Left ventricle myocardium inferior (tissue), 1 donor: ENCODE data around the gene PILRA. TPM values are rescaled to one million over a fixed set of nuclear protein-coding genes. Genes with fewer than 3 reads are reported as not detected.
"Not testable (repeated sequence)": the region's sequence is repeated elsewhere in the genome, so short reads cannot be mapped to it uniquely, and the experiment has no call there.

ENCODE experiments used
- DNase-seq: peaks from one replicate; pipeline ENCODE4 v3.0.0-alpha.2; 2020
- H3K27ac ChIP-seq: fragments of 200-600 bp; replicated peaks from 2 replicates; pipeline ENCODE4 v1.8.0; 2021
- H3K27me3 ChIP-seq: fragments of 200-600 bp; 2 replicates; pipeline ENCODE4 v1.8.0; 2021; ENCODE audit warnings: low read depth
- H3K36me3 ChIP-seq: fragments of 200-600 bp; 2 replicates; pipeline ENCODE4 v1.8.0; 2021
- H3K4me1 ChIP-seq: fragments of 200-600 bp; 2 replicates; pipeline ENCODE4 v1.8.0; 2021
- H3K4me3 ChIP-seq: fragments of 200-600 bp; 2 replicates; pipeline ENCODE4 v1.8.0; 2021; ENCODE audit warnings: mild to moderate bottlenecking, moderate library complexity
- H3K9me3 ChIP-seq: fragments of 200-600 bp; replicated peaks from 2 replicates; pipeline ENCODE4 v1.8.0; 2021
- intact Hi-C: fragments of 100-400 bp; cut with micrococcal nuclease; formaldehyde crosslinking; loops from one replicate; pipeline ENCODE4 v1.11.0; 2022
- total RNA-seq: library from RNA; stranded (reverse); fragmentation: NEBNext Ultra II Directional; extraction: Animal tissue kit (Norgen Biotek cat#: 25700); gene quantifications from one replicate; pipeline ENCODE4 v1.2.1, GENCODE V29; 2021
- TF ChIP-seq, protein P1 (sequence below): fragments of 200-600 bp; IDR thresholded peaks from 2 replicates; pipeline ENCODE4 v1.8.0; 2021; ENCODE audit warnings: antibody characterized with exemption, mild to moderate bottlenecking, borderline replicate concordance
- donor health status: DM: no; HTN: yes; CAD: no; lungs with severe emphysema.

Gene PILRA
- total RNA-seq, 1 donor from 2014 or later, result 2.0 TPM

DNA sequence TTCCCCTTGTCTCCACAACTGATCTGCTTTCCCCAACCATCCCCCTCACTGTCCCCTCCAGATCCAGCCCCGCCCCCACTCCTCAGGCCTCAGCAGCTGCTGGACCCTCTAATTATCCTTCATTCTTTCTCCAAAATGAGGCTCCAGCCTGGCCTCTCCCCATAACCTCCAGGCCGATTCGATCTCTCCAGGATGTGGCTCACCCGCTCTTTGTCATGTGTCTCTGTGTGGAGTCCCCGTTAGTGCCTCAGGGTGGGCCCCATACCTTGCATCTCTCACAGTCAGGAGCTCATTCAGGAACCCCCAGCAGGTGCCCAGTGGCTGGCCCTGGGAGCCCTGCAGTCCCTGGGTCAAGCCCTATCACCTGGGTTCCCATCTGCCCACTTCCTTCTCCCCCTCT is 1.3 kb downstream of the PILRA start:
- no peaks in the 10 kb centered on the region for H3K36me3 ChIP-seq
- DNase-seq, result no peak
- no peaks in the 10 kb centered on the region for H3K9me3 ChIP-seq
- TF ChIP-seq, protein P1, sequence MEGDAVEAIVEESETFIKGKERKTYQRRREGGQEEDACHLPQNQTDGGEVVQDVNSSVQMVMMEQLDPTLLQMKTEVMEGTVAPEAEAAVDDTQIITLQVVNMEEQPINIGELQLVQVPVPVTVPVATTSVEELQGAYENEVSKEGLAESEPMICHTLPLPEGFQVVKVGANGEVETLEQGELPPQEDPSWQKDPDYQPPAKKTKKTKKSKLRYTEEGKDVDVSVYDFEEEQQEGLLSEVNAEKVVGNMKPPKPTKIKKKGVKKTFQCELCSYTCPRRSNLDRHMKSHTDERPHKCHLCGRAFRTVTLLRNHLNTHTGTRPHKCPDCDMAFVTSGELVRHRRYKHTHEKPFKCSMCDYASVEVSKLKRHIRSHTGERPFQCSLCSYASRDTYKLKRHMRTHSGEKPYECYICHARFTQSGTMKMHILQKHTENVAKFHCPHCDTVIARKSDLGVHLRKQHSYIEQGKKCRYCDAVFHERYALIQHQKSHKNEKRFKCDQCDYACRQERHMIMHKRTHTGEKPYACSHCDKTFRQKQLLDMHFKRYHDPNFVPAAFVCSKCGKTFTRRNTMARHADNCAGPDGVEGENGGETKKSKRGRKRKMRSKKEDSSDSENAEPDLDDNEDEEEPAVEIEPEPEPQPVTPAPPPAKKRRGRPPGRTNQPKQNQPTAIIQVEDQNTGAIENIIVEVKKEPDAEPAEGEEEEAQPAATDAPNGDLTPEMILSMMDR, result no peak
- H3K4me1 ChIP-seq, result peaks cover 8% of the 10 kb centered on the region
- no peaks in the 10 kb centered on the region for H3K27me3 ChIP-seq
- H3K4me3 ChIP-seq, result peak overlapping the region; percentile 34
- no peak overlapping the region for H3K27ac ChIP-seq
- intact Hi-C loops, result no loop called here

DNA sequence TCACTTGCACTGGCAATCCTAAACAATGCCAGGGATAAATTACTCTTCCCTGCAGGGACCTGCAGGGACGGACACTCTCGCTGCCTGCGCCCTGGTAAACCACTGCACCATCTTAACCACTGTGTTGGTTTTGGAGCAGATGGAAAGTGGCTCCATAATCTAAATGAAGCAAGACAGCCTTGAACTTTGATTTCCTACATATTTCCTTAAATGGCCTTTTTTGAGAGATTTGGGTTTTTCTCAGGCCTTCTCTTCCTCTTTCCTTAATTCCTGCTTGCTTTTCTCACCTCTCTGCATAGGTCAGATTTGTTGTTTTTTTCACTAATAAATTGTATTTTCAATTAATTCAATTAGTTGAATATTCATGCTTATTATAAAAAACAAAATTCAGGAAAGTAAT is 2.8 kb downstream of the PILRA start:
- H3K27ac ChIP-seq, result no peak overlapping the region
- H3K9me3 ChIP-seq, result no peaks in the 10 kb centered on the region
- TF ChIP-seq, protein P1, result no peak
- peaks cover 8% of the 10 kb centered on the region for H3K4me1 ChIP-seq
- H3K4me3 ChIP-seq, result no peak overlapping the region
- H3K36me3 ChIP-seq, result no peaks in the 10 kb centered on the region
- H3K27me3 ChIP-seq, result no peaks in the 10 kb centered on the region
- intact Hi-C loops, result no loop called here
- DNase-seq, result no peak

DNA sequence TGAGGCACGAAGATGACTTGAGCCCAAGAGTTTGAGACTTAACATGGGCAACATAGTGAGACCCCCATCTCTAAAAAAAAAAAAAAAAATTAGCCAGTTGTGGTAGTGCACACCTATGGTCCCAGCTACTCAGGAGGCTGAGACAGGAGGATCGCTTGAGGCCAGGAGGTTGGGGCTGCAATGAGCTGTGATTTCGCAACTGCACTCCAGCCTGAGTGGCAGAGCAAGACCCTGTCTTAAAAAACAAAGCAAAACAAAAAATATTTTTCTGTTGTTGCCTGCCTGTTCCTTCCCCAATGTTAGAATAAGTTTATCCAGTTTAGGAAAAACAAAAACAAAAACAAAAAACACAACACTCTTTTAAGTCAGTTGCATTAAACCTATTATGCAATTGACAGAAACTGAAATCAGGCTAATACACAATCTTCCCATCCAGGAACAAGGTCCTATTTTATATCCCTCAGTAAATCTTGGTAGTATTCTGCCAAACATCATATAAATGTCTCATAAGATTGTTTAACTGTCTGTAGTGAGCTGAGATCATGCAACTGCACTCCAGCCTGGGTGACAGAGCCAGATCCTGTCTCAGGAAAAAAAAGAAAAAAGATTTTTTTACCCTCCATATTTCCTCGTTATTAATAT is 4.9 kb downstream of the PILRA start:
- Histone ChIP-seq H3K4me3 (no peak overlapping the region), H3K4me1 (no peaks in the 10 kb centered on the region), H3K27me3 (no peaks in the 10 kb centered on the region), H3K27ac (no peak overlapping the region), H3K36me3 (no peaks in the 10 kb centered on the region), H3K9me3 (no peaks in the 10 kb centered on the region)
- TF ChIP-seq, protein P1, result no peak
- DNase-seq, result no peak
- intact Hi-C loops, result no loop called here

DNA sequence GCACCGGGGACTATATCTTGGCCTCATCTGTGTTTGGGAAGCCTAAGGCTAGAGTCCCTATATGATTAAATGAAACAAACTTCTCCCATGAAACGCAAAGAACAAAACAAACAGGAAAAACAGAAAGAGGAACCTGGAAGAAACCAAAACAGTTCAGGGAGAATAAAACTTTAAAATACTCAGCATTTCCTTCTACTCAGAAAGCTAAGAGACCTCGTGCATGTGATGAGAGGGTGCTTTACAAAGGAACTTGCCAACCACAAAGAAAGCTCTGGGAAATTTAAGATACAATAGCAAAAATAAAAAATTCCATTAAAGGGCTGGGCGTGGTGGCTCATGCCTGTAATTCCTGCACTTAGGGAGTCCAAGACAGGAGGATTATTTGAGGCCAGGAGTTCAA is 6.9 kb downstream of the PILRA start:
- intact Hi-C loops, result no loop called here
- peaks cover 5% of the 10 kb centered on the region for H3K4me1 ChIP-seq
- H3K9me3 ChIP-seq, result no peaks in the 10 kb centered on the region
- H3K27me3 ChIP-seq, result no peaks in the 10 kb centered on the region
- DNase-seq, result no peak
- no peaks in the 10 kb centered on the region for H3K36me3 ChIP-seq
- H3K27ac ChIP-seq, result peak overlapping the region; percentile 38
- no peak overlapping the region for H3K4me3 ChIP-seq
- TF ChIP-seq, protein P1, result no peak

DNA sequence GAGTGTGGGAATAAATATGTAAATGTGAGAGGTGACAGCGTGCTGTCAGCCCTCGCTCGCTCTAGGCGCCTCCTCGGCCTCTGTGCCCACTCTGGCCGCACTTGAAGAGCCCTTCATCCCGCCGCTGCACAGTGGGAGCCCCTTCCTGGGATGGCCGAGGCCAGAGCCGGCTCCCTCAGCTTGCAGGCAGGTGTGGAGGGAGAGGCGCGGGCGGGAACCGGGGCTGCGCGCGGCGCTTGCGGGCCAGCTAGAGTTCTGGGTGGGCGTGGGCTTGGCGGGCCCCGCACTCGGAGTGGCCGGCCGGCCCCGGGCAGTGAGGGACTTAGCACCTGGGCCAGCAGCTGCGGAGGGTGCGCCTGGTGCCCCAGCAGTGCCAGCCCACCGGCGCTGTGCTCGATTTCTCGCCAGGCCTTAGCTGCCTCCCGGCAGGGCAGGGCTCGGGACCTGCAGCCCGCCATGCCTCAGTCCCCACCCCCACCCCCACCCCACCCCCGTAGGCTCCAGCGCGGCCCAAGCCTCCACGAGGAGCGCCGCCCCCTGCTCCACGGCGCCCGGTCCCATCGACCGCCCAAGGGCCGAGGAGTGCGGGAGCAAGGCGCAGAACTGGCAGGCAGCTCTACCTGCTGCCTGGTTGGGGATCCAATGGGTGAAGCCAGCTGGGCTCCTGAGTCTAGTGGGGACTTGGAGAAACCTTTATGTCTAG is 8.4 kb downstream of the PILRA start:
- DNase-seq, intact Hi-C loops, H3K27me3 ChIP-seq, H3K36me3 ChIP-seq, H3K27ac ChIP-seq, H3K4me3 ChIP-seq, H3K4me1 ChIP-seq, H3K9me3 ChIP-seq: not testable (repeated sequence)

DNA sequence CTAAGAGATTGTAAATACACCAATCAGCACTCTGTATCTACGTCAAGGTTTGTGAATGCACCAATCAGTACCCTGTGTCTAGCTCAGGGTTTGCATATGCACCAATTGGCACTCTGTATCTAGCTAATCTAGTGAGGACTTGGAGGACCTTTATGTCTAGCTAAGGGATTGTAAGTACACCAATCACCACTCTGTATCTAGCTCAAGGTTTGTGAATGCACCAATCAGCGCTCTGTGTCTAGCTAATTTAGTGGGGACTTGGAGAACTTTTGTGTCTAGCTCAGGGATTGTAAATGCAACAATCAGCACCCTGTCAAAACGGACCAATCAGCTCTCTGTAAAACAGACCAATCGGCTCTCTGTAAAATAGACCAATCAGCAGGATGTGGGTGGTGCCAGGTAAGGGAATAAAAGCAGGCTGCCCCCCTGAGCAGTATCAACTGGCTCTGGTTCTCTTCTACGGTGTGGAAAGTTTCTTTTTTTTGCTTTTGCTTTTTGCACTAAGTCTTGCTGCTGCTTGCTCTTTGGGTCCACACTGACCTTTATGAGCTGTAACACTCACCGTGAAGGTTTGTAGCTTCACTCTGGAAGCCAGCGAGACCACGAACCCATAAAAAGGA is 9.1 kb downstream of the PILRA start:
- intact Hi-C loops, H3K27ac ChIP-seq, H3K4me1 ChIP-seq, H3K27me3 ChIP-seq, H3K4me3 ChIP-seq, H3K36me3 ChIP-seq, H3K9me3 ChIP-seq, DNase-seq: not testable (repeated sequence)
